HFFc6 (cell line): ENCODE data around the gene CES5A. TPM values are rescaled to one million over a fixed set of nuclear protein-coding genes. Genes with fewer than 3 reads are reported as not detected.

ENCODE experiments used
- DNase-seq: peaks from one replicate; pipeline ENCODE4 v3.0.0-alpha.2; 2018
- H3K27ac Mint-ChIP-seq: 2 replicates; pipeline ENCODE4 v1.8.0; 2020; ENCODE audit warnings: mild to moderate bottlenecking, mixed read lengths
- H3K27me3 Mint-ChIP-seq: 2 replicates; pipeline ENCODE4 v1.8.0; 2021; ENCODE audit warnings: mild to moderate bottlenecking, moderate library complexity, mixed read lengths; ENCODE audit not compliant: insufficient read depth
- H3K36me3 Mint-ChIP-seq: 2 replicates; pipeline ENCODE4 v1.8.0; 2021; ENCODE audit warnings: low read depth, mixed read lengths
- H3K4me1 Mint-ChIP-seq: 2 replicates; pipeline ENCODE4 v1.8.0; 2020; ENCODE audit warnings: low read depth, mixed read lengths
- H3K4me3 Mint-ChIP-seq: 2 replicates; pipeline ENCODE4 v1.8.0; 2020; ENCODE audit warnings: mild to moderate bottlenecking, moderate library complexity, mixed read lengths
- H3K9me3 Mint-ChIP-seq: 2 replicates; pipeline ENCODE4 v1.8.0; 2020; ENCODE audit warnings: mild to moderate bottlenecking, mixed read lengths
- CTCF ChIP-seq: fragments of 200-600 bp; sonication (generic); IDR thresholded peaks from 2 replicates; pipeline ENCODE4 v1.5.0; 2021; ENCODE audit warnings: antibody characterized with exemption, mild to moderate bottlenecking
- total RNA-seq, 6 experiments: library from RNA; stranded (reverse); fragmentation: NEBNext Ultra II Directional; extraction: Animal tissue kit (Norgen Biotek cat#: 25700); gene quantifications; 2 replicates in 1 of 6; 3 replicates in 5 of 6; pipeline ENCODE4 v1.2.3, GENCODE V29; 2021

The CES5A gene
- total RNA-seq, 6 experiments from 2014 or later = not detected

DNA sequence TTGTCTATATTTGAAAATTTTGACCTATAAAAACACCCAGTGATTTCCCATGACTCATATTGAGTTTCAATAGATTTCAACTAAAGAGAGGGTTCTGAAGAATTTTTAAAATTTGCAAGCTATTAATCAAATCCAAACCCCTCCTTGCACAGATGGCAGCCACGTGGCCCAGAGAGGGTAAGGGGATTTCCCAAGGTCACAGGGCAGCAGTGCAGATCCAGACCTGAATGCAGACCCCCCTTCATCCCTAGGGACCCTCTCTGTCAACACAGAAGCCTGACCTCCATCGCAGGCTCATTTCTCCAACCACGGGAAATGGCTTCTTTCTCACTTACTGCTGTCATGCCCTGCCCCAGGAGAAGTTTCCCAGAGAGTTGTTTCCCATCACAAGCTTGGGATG is 24.7 kb upstream of the CES5A start:
- H3K27ac Mint-ChIP-seq = no peak overlapping the region
- peaks cover 29% of the 10 kb centered on the region for H3K9me3 Mint-ChIP-seq
- no peak for TF ChIP-seq CTCF
- H3K4me1 Mint-ChIP-seq = no peaks in the 10 kb centered on the region
- no peaks in the 10 kb centered on the region for H3K36me3 Mint-ChIP-seq
- no peak overlapping the region for H3K4me3 Mint-ChIP-seq
- no peak for DNase-seq
- H3K27me3 Mint-ChIP-seq = no peaks in the 10 kb centered on the region

DNA sequence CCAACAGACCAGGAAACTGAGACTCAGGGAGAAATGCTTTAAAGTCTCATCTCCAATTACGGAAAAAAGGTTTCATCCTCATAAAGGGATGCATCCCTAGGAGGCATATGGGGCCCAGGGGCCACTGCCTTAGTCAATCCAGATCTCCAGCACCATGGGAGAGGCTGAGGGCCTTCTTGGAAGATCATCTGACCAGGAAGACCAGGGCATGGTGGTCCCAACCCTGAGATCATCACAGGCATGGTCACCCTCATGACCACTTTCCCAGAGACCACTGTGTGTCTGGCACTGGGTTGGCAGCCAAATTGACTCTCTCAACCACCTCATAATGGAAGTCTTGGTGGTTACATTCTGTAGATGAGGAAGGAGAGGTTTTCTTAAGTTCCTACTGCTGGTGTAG is 23.4 kb upstream of the CES5A start:
- Mint-ChIP-seq H3K4me1 (no peaks in the 10 kb centered on the region), H3K36me3 (no peaks in the 10 kb centered on the region), H3K27me3 (no peaks in the 10 kb centered on the region), H3K4me3 (no peak overlapping the region), H3K27ac (no peak overlapping the region), H3K9me3 (peaks cover 24% of the 10 kb centered on the region)
- TF ChIP-seq CTCF = no peak
- DNase-seq = no peak

GRCh38 chr16:55892821-55893220 is 17.6 kb upstream of the CES5A start:
- no peak overlapping the region for H3K4me3 Mint-ChIP-seq
- DNase-seq = no peak
- no peak overlapping the region for H3K27ac Mint-ChIP-seq
- H3K27me3 Mint-ChIP-seq = no peaks in the 10 kb centered on the region; the same call in 1 of the 2 replicates
- TF ChIP-seq CTCF = no peak
- peaks cover 6% of the 10 kb centered on the region for H3K36me3 Mint-ChIP-seq
- H3K9me3 Mint-ChIP-seq = peaks cover 59% of the 10 kb centered on the region
- no peaks in the 10 kb centered on the region for H3K4me1 Mint-ChIP-seq

DNA sequence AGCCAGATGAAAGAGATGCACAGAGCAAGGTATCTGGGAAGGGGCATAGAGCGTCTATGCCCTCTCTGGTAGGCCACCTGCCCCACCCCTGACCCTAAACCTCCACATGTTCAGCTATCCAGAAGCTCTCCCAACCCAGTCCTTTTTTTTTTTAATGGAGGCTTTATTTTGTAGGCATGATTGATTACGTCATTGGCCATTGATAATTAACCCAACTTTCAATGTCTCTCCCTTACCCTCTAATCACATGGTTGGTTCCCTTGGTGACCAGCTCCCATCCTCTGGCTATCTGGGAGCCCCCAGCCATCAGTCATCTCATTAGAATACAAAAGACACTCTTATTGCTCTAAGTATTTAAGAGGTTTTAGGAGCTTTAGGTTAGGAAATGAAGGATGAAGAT is 14.3 kb upstream of the CES5A start:
- peaks cover 55% of the 10 kb centered on the region for H3K9me3 Mint-ChIP-seq
- no peak overlapping the region for H3K4me3 Mint-ChIP-seq
- TF ChIP-seq CTCF = no peak
- no peak overlapping the region for H3K27ac Mint-ChIP-seq
- no peaks in the 10 kb centered on the region; the same call in 1 of the 2 replicates for H3K27me3 Mint-ChIP-seq
- H3K4me1 Mint-ChIP-seq = no peaks in the 10 kb centered on the region
- DNase-seq = no peak
- peaks cover 6% of the 10 kb centered on the region for H3K36me3 Mint-ChIP-seq

DNA sequence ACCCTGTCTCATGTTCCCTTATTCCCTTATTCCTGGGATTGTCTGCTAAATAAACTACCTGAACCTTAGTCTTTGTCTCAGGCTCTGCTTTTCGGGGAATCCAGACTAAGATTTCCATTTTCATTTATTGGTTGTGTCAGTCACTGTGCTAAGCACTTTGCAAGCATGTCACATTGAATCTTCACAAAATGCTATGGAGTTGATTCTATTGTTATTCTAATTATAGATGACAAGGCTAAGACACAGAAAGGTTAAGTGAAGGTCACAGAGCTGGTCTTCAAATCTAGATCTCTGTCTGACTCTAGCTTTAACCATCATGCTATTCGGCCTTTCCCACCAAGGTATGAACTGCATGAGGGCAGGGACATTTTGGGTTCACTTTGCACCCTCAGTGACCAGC is 13.4 kb upstream of the CES5A start:
- Mint-ChIP-seq H3K4me1 (no peaks in the 10 kb centered on the region), H3K36me3 (peaks cover 6% of the 10 kb centered on the region)

More for the DNA sequence above, 13.4 kb upstream of the CES5A start:
- Mint-ChIP-seq H3K9me3 (peaks cover 57% of the 10 kb centered on the region), H3K4me3 (no peak overlapping the region), H3K27me3 (no peaks in the 10 kb centered on the region; the same call in 1 of the 2 replicates), H3K27ac (no peak overlapping the region)
- TF ChIP-seq CTCF = no peak
- no peak for DNase-seq
